Calu3 (cell line): Measurements from ENCODE around the gene RABGAP1. TPM values are rescaled to one million over a fixed set of nuclear protein-coding genes. Genes with fewer than 3 reads are reported as not detected.

ENCODE experiments used
- BruUV-seq: library from RNA; stranded (reverse); fragments of 400-500 nt; replicated peaks from 2 replicates; lab custom pipeline; 2021; lab: Mats Ljungman, UMichigan
- CTCF ChIA-PET: fragments of 300-600 bp; sonication (Branson Sonifier 250); formaldehyde crosslinking; loops from one replicate; lab custom pipeline; 2022; ENCODE audit warnings: antibody characterized with exemption; lab: Charles Lee
- DNase-seq: peaks from one replicate; pipeline ENCODE4 v3.0.0; 2022
- H3K27ac Mint-ChIP-seq: one replicate; pipeline ENCODE4 v1.8.0; 2022; ENCODE audit warnings: mixed read lengths; ENCODE audit not compliant: unreplicated experiment
- H3K27me3 Mint-ChIP-seq: one replicate; pipeline ENCODE4 v1.8.0; 2022; ENCODE audit warnings: mixed read lengths; ENCODE audit not compliant: unreplicated experiment
- H3K36me3 Mint-ChIP-seq: one replicate; pipeline ENCODE4 v1.8.0; 2022; ENCODE audit warnings: mild to moderate bottlenecking, moderate library complexity, mixed read lengths; ENCODE audit not compliant: insufficient read depth, unreplicated experiment
- H3K4me1 Mint-ChIP-seq: one replicate; pipeline ENCODE4 v1.8.0; 2022; ENCODE audit warnings: mild to moderate bottlenecking, low read depth, mixed read lengths; ENCODE audit not compliant: unreplicated experiment
- H3K4me3 Mint-ChIP-seq: one replicate; pipeline ENCODE4 v1.8.0; 2022; ENCODE audit warnings: mild to moderate bottlenecking, low read depth, moderate library complexity, mixed read lengths; ENCODE audit not compliant: unreplicated experiment
- H3K9me3 Mint-ChIP-seq: one replicate; pipeline ENCODE4 v1.8.0; 2022; ENCODE audit warnings: low read depth, mixed read lengths; ENCODE audit not compliant: unreplicated experiment
- CTCF ChIP-seq: fragments of 200-600 bp; IDR thresholded peaks from one replicate; pipeline ENCODE4 v1.8.0; 2022; ENCODE audit warnings: antibody characterized with exemption; ENCODE audit not compliant: unreplicated experiment
- intact Hi-C: fragments of 100-400 bp; cut with micrococcal nuclease; formaldehyde crosslinking; loops from one replicate; pipeline ENCODE4 v1.10.0; 2022; ENCODE audit not compliant: unreplicated experiment
- total RNA-seq: library from RNA; stranded (reverse); gene quantifications from 2 replicates; pipeline ENCODE4 v1.2.3, GENCODE V29; 2022

RABGAP1 gene
- total RNA-seq, 1 experiment from 2014 or later = 57.9 TPM

- Mint-ChIP-seq H3K27me3 (no peaks in the 10 kb centered on the region), H3K27ac (no peak overlapping the region), H3K4me1 (no peaks in the 10 kb centered on the region), H3K36me3 (peaks cover 28% of the 10 kb centered on the region), H3K4me3 (no peak overlapping the region), H3K9me3 (no peaks in the 10 kb centered on the region)
- intact Hi-C loops = no loop called here
- CTCF ChIA-PET = no interaction called here
- TF ChIP-seq CTCF = no peak
- BruUV-seq = no TSS peak
- DNase-seq = no peak
These were observed 59.7 kb downstream of the RABGAP1 start for GRCh38 chr9:123000371-123001068.

GRCh38 chr9:123002754-123003153 is 61.9 kb downstream of the RABGAP1 start:
- BruUV-seq = no TSS peak
- Mint-ChIP-seq H3K27me3 (no peaks in the 10 kb centered on the region), H3K36me3 (peaks cover 21% of the 10 kb centered on the region), H3K9me3 (no peaks in the 10 kb centered on the region), H3K4me1 (no peaks in the 10 kb centered on the region), H3K27ac (no peak overlapping the region), H3K4me3 (no peak overlapping the region)
- no peak for DNase-seq
- TF ChIP-seq CTCF = no peak
- CTCF ChIA-PET = no interaction called here
- intact Hi-C loops = no loop called here

GRCh38 chr9:123003466-123003865 is 62.6 kb downstream of the RABGAP1 start:
- TF ChIP-seq CTCF = no peak
- H3K9me3 Mint-ChIP-seq = no peaks in the 10 kb centered on the region
- H3K4me3 Mint-ChIP-seq = no peak overlapping the region
- peaks cover 21% of the 10 kb centered on the region for H3K36me3 Mint-ChIP-seq
- intact Hi-C loops = no loop called here
- no peak overlapping the region for H3K27ac Mint-ChIP-seq
- no TSS peak for BruUV-seq
- no peak for DNase-seq
- H3K4me1 Mint-ChIP-seq = no peaks in the 10 kb centered on the region
- CTCF ChIA-PET = no interaction called here
- no peaks in the 10 kb centered on the region for H3K27me3 Mint-ChIP-seq

GRCh38 chr9:123005964-123006363 is 65.1 kb downstream of the RABGAP1 start:
- Mint-ChIP-seq H3K36me3 (peaks cover 5% of the 10 kb centered on the region), H3K9me3 (no peaks in the 10 kb centered on the region), H3K27ac (no peak overlapping the region), H3K27me3 (no peaks in the 10 kb centered on the region), H3K4me3 (no peak overlapping the region), H3K4me1 (no peaks in the 10 kb centered on the region)
- DNase-seq = no peak
- CTCF ChIA-PET = no interaction called here
- BruUV-seq = no TSS peak
- TF ChIP-seq CTCF = no peak
- intact Hi-C loops = no loop called here
